Measurements from ENCODE around the gene ZNRF2.
"Not testable (repeated sequence)": the region's sequence is repeated elsewhere in the genome, so short reads cannot be mapped to it uniquely, and the experiment has no call there.

The ZNRF2 gene

DNA sequence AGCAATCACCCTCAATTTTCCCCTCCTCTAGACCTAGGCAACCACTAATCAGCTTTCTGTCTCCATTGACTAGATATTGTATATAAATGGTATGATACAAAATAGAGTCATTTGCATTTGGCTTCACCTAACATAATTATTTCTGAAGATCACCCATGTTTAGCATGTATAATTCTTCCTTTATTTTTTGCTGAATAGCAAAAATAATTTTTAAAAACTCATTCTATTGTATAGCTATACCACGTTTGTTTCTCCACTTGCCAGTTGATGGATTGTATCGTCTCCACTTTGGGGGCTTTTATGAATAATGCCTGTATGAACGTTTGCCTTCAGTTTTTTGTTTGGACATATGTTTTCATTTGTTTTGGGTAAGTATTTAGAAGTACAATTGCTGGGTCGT, 95.3 kb downstream of the ZNRF2 start:
- DNase-seq (ENCODE audit: low read depth) = no peak
- TF ChIP-seq, protein P1, sequence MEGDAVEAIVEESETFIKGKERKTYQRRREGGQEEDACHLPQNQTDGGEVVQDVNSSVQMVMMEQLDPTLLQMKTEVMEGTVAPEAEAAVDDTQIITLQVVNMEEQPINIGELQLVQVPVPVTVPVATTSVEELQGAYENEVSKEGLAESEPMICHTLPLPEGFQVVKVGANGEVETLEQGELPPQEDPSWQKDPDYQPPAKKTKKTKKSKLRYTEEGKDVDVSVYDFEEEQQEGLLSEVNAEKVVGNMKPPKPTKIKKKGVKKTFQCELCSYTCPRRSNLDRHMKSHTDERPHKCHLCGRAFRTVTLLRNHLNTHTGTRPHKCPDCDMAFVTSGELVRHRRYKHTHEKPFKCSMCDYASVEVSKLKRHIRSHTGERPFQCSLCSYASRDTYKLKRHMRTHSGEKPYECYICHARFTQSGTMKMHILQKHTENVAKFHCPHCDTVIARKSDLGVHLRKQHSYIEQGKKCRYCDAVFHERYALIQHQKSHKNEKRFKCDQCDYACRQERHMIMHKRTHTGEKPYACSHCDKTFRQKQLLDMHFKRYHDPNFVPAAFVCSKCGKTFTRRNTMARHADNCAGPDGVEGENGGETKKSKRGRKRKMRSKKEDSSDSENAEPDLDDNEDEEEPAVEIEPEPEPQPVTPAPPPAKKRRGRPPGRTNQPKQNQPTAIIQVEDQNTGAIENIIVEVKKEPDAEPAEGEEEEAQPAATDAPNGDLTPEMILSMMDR (IDR thresholded peaks at IDR 0.05; ENCODE audit: low read length, missing control alignments) = no peak
- H3K4me3 ChIP-seq (replicated peaks; ENCODE audit: low read depth, low read length) = no peak overlapping the region

DNA sequence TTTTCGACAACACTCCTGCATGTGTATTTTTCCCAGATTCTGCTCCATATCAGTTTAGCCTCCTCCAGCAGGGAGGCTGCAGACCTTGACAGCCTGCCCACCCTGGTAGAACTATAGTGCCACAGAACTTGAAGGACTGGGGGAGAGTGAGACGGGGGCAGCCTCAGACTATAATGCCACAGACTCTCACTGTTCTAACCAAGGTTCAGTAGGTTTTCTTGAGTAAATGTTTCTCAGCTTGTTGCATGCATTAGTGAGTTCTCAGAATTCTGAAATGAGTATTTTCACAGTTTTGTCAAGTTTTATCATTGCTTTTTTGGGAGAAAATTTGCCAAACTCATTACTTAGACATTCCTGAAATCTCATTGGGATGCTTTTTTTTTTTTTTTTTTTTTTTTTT, 95.9 kb downstream of the ZNRF2 start:
- TF ChIP-seq, protein P1 (IDR thresholded peaks at IDR 0.05; ENCODE audit: low read length, missing control alignments) = no peak
- no peak for DNase-seq (ENCODE audit: low read depth)
- H3K4me3 ChIP-seq (replicated peaks; ENCODE audit: low read depth, low read length) = no peak overlapping the region

DNA sequence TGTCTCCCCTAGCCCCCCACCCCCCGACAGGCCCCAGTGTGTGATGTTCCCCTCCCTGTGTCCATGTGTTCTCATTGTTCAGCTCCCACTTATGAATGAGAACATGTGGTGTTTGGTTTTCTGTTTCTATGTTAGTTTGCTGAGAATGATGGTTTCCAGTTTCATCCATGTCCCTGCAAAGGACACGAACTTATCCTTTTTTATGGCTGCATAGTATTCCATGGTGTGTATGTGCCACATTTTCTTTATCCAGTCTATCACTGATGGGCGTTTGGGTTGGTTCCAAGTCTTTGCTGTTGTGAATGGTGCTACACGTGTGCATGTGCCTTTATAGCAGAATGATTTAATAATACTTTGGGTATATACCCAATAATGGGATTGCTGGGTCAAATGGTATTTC, 96.4 kb downstream of the ZNRF2 start:
- not testable (repeated sequence) for H3K4me3 ChIP-seq (replicated peaks; ENCODE audit: low read depth, low read length); DNase-seq (ENCODE audit: low read depth)

DNA sequence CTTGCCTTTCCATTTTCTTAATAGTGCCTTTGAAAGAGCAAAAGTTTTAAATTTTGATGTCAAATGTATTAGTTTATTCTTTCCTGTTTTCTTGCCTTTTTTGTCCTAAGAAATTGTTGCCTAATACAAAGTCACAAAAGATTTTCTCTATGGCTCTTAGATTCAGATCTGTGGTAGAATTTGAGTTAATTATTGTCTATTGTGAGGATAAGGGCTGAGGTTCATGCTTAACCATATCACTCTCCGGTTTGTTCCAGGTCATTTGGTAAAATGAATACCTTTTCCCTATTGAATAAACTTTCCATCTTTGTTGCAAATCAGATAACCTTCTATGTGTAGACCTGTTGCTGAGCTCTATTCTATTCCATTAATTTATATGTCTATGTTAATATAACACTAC, 98.2 kb downstream of the ZNRF2 start:
- H3K4me3 ChIP-seq (replicated peaks; ENCODE audit: low read depth, low read length) = no peak overlapping the region
- no peak for DNase-seq (ENCODE audit: low read depth)
- TF ChIP-seq, protein P1 (IDR thresholded peaks at IDR 0.05; ENCODE audit: low read length, missing control alignments) = no peak

DNA sequence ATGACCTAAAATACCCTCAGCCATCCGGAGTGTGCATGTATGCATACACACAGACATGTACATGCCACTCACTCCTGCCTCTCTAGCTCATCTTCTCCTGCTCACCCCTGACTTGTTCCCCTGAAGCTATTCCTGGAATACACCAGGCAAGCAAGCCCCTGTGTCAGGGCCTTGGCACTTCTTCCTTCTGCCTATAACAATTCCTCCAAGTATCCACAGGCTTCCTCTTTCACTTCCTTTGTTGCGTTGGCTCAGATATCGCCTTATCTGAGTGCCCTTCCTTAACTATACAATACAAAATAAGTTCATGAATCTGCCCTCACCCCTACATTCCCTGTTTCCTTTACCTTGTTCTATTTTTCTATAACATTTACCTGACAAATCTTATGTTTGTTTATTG, 105.4 kb downstream of the ZNRF2 start:
- TF ChIP-seq, protein P1 (IDR thresholded peaks at IDR 0.05; ENCODE audit: low read length, missing control alignments) = no peak
- H3K4me3 ChIP-seq (replicated peaks; ENCODE audit: low read depth, low read length) = no peak overlapping the region
- DNase-seq (ENCODE audit: low read depth) = no peak

DNA sequence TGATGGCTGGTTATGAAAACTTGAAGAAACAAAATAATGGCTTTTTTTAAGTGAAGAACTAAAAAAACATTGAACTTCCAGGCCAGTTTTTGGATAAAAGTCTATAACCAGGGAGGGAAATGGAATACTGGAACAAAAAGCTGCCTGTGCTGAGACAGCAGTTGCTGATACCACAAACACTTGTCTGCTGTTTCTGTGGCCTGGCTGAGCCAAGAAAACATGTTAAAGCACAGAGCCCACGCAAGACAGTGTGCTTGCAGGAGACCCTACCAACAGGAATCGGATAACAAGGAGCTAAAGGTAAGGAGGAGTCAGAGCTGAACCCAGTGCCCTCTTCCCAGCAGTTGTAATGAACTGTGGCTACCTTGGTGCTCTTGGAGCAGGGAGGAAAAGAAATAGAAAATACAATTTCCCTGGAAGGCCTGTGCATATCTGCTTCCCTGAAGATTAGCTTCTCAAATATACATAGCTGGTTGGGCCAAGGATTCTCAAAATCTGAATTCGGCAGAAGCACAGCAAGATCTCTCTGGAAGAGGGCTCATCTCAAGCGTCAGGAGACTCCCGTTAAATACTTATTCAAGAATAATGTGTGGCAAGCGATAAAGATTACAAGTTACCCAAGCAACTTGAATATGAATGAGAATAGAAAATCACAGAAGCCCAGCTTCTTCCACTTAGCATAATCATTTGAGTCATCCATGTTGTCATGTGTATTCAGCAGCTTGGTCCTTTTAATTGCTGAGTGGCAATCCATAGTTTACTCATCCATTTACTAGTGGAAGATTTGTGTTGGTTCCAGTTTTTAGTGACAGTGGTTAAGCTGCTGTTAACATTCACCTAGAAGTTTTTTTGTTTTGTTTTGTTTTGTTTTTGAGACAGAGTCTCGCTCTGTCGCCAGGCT, 106.6 kb downstream of the ZNRF2 start:
- TF ChIP-seq, protein P1 (IDR thresholded peaks at IDR 0.05; ENCODE audit: low read length, missing control alignments) = no peak
- no peak overlapping the region for H3K4me3 ChIP-seq (replicated peaks; ENCODE audit: low read depth, low read length)
- no peak for DNase-seq (ENCODE audit: low read depth)

DNA sequence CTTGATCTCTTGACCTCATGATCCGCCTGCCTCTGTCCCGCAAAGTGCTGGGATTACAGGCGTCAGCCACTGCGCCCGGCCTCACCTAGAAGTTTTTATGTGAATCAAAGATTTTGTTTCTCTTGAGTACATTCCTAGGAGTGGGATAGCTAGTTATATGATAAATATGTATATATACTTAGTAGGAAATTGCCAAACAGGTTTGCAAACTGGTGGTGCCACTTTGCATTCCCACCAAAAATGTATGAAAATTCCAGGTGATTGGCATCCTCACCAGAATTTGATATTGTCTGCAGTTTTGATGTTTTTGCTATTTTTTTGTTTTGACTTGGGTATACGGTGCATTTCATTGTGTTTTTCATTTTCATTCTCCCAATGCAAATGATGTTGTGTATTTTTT, 107.4 kb downstream of the ZNRF2 start:
- DNase-seq (ENCODE audit: low read depth) = no peak
- no peak overlapping the region for H3K4me3 ChIP-seq (replicated peaks; ENCODE audit: low read depth, low read length)
- TF ChIP-seq, protein P1 (IDR thresholded peaks at IDR 0.05; ENCODE audit: low read length, missing control alignments) = no peak
